Measurements from ENCODE around the gene EPN3.

DNA sequence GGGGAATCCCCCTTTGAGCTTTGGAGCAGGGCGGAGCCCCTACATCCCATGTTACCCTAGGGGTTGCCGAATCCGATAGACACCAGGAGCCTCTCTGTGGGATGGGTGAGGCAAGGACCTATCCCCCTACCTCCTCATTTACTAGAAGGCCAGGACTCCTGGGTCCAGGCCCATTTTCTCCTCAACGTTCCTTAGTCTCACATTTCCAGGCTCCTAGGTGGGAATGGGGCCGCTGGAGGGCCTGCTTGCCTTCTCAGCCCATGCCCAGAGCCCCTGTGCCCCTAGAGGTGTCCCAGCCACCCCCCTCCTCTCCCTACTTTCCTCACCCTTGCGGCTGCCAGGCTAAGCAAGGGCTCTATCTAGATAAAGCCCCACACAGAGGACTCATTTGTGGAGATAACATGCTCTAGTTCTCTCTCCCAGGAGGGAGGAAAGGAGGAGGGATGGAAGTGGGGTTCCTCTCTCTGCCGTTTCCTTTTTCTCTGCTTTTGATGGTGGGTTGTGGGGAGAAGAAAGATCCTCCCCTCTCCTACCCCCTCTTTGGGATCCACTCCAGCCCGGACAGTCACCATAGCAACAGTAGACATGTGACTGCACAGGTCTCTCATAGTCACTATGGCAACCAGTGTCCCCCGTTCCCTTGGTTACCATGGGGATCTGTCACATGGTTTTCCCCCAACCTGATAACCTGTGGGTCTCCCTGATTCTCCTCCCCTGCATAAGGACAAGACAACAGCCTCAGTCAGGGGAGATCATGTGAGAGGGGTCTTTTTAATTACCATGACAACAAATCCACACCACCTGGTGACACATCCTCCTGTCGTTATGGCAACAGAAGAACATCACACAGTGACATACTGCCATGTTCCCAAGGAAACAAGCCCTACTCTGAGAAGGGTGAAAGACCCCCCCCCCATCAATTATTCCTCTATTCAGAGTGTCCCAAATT is 33.1 kb downstream of the EPN3 start:
- TF ChIP-seq, protein P1, sequence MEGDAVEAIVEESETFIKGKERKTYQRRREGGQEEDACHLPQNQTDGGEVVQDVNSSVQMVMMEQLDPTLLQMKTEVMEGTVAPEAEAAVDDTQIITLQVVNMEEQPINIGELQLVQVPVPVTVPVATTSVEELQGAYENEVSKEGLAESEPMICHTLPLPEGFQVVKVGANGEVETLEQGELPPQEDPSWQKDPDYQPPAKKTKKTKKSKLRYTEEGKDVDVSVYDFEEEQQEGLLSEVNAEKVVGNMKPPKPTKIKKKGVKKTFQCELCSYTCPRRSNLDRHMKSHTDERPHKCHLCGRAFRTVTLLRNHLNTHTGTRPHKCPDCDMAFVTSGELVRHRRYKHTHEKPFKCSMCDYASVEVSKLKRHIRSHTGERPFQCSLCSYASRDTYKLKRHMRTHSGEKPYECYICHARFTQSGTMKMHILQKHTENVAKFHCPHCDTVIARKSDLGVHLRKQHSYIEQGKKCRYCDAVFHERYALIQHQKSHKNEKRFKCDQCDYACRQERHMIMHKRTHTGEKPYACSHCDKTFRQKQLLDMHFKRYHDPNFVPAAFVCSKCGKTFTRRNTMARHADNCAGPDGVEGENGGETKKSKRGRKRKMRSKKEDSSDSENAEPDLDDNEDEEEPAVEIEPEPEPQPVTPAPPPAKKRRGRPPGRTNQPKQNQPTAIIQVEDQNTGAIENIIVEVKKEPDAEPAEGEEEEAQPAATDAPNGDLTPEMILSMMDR (conservative IDR thresholded peaks at IDR 0.05; ENCODE audit: low read depth, low read length) = no peak
- no peak for TF ChIP-seq EZH2 (IDR thresholded peaks at IDR 0.05; ENCODE audit: borderline replicate concordance, low read depth, low read length, poor library complexity, severe bottlenecking)

All from A673 (cell line).